ENCODE measurements around the gene GPR162. TPM values are rescaled to one million over a fixed set of nuclear protein-coding genes. Genes with fewer than 3 reads are reported as not detected.

The GPR162 gene
- polyA plus RNA-seq, 1 donor from 2014 or later: 82.8 TPM

- Histone ChIP-seq H3K4me3 (ENCODE audit: low read length) (no peak within 1 kb of the TSS), H2AFZ (ENCODE audit: low read depth, low read length) (no peak within 1 kb of the TSS), H4K20me1 (ENCODE audit: insufficient read depth) (no peaks in the 10 kb centered on the region), H3F3A (ENCODE audit: insufficient read depth, low read length, poor library complexity, severe bottlenecking) (no peaks in the 10 kb centered on the region), H3K9me2 (ENCODE audit: insufficient read depth, low read length) (no peaks in the 10 kb centered on the region), H3K27ac (ENCODE audit: low read length) (no peak within 1 kb of the TSS), H3K9ac (ENCODE audit: low read length) (no peak within 1 kb of the TSS), H3K27me3 (ENCODE audit: insufficient read depth, low read depth, low read length) (no peaks in the 10 kb centered on the region), H3K79me2 (replicated peaks; ENCODE audit: insufficient read depth, low read length) (no peaks in the 10 kb centered on the region), H3K36me3 (ENCODE audit: insufficient read depth, low read length) (no peaks in the 10 kb centered on the region), H3K9me3 (ENCODE audit: low read length) (no peaks in the 10 kb centered on the region), H3K4me2 (ENCODE audit: low read length) (no peak within 1 kb of the TSS)
- TF ChIP-seq CTCF (IDR thresholded peaks at IDR 0.05; ENCODE audit: poor library complexity, severe bottlenecking) (no peak), TAF1 (IDR thresholded peaks at IDR 0.05; ENCODE audit: low read depth) (no peak), EP300 (conservative IDR thresholded peaks at IDR 0.05; ENCODE audit: poor library complexity, severe bottlenecking) (no peak), MXI1 (conservative IDR thresholded peaks at IDR 0.05; ENCODE audit: poor library complexity, severe bottlenecking) (no peak), RAD21 (conservative IDR thresholded peaks at IDR 0.05) (no peak), EZH2 (IDR thresholded peaks at IDR 0.05; ENCODE audit: borderline replicate concordance, insufficient read depth, low read length, poor library complexity, severe bottlenecking) (no peak), POLR2AphosphoS5 (IDR thresholded peaks at IDR 0.05) (no peak), SMC3 (conservative IDR thresholded peaks at IDR 0.05; ENCODE audit: poor library complexity) (no peak), REST (IDR thresholded peaks at IDR 0.05; ENCODE audit: borderline replicate concordance) (no peak)
These were observed 32.4 kb upstream of the GPR162 start, which contains the start of gene CD4 for GRCh38 chr12:6788972-6789924. Gene CD4 (plus strand): TSS chr12:6789528. CDS start chr12:6800139, 10,611 bp downstream.

- Histone ChIP-seq H3K79me2 (replicated peaks; ENCODE audit: insufficient read depth, low read length) (no peaks in the 10 kb centered on the region), H3K27ac (ENCODE audit: low read length) (no peak overlapping the region), H3K36me3 (ENCODE audit: insufficient read depth, low read length) (no peaks in the 10 kb centered on the region), H3K4me2 (ENCODE audit: low read length) (no peak overlapping the region), H3K9ac (ENCODE audit: low read length) (no peak overlapping the region), H3K9me3 (ENCODE audit: low read length) (no peaks in the 10 kb centered on the region), H3F3A (ENCODE audit: insufficient read depth, low read length, poor library complexity, severe bottlenecking) (no peaks in the 10 kb centered on the region), H3K4me3 (ENCODE audit: low read length) (no peak overlapping the region), H3K27me3 (ENCODE audit: insufficient read depth, low read depth, low read length) (no peaks in the 10 kb centered on the region), H3K9me2 (ENCODE audit: insufficient read depth, low read length) (no peaks in the 10 kb centered on the region), H4K20me1 (ENCODE audit: insufficient read depth) (no peaks in the 10 kb centered on the region), H2AFZ (ENCODE audit: low read depth, low read length) (no peak overlapping the region)
- TF ChIP-seq TAF1 (IDR thresholded peaks at IDR 0.05; ENCODE audit: low read depth): no peak
- no peak for TF ChIP-seq EP300 (conservative IDR thresholded peaks at IDR 0.05; ENCODE audit: poor library complexity, severe bottlenecking)
- no peak for TF ChIP-seq POLR2AphosphoS5 (IDR thresholded peaks at IDR 0.05)
- TF ChIP-seq MXI1 (conservative IDR thresholded peaks at IDR 0.05; ENCODE audit: poor library complexity, severe bottlenecking): no peak
These were observed 31.0 kb upstream of the GPR162 start for GRCh38 chr12:6790496-6791150.

All from neural cell (in vitro differentiated cells).